Testis (tissue), 3 donors: ENCODE data around the gene PHYHIPL. TPM values are rescaled to one million over a fixed set of nuclear protein-coding genes. Genes with fewer than 3 reads are reported as not detected.

Experiments
- DNase-seq: peaks from one replicate; pipeline ENCODE4 v3.0.0-alpha.2; 2019
- H3K27ac ChIP-seq, 2 donors: fragments of 200-600 bp; sonication (generic); one replicate each; pipeline ENCODE4 v1.5.1; 2019
- H3K27me3 ChIP-seq: fragments of 200-600 bp; sonication (generic); one replicate; pipeline ENCODE4 v1.5.1; 2019
- H3K36me3 ChIP-seq: fragments of 200-600 bp; sonication (generic); one replicate; pipeline ENCODE4 v1.5.1; 2017; ENCODE audit warnings: low read depth; ENCODE audit errors: missing control alignments
- H3K4me1 ChIP-seq: fragments of 200-600 bp; sonication (generic); one replicate; pipeline ENCODE4 v1.5.1; 2019
- H3K4me3 ChIP-seq, 2 donors: fragments of 200-600 bp; sonication (generic); one replicate each; pipeline ENCODE4 v1.5.1; 2017 to 2019
- H3K9me3 ChIP-seq: fragments of 200-600 bp; sonication (generic); one replicate; pipeline ENCODE4 v1.5.1; 2017
- CTCF ChIP-seq, 3 experiments: fragments of 450-650 bp in 2 of 3; fragments of 200-600 bp in 1 of 3; sonication (generic) in 1 of 3; IDR thresholded peaks; one replicate each; pipeline ENCODE4 v1.5.1; 2016 to 2019; ENCODE audit warnings: antibody characterized with exemption in 3 of 3, mild to moderate bottlenecking in 2 of 3, moderate library complexity in 1 of 3
- POLR2A ChIP-seq: fragments of 450-650 bp; IDR thresholded peaks from one replicate; pipeline ENCODE4 v1.6.1; 2017; ENCODE audit warnings: antibody characterized with exemption, mild to moderate bottlenecking, moderate library complexity
- WGBS, 2 donors: methylation state at CpG; one replicate each; pipeline ENCODE4 v1.1.5; 2018; 5-methylcytosine and 5-hydroxymethylcytosine counted together
- intact Hi-C: fragments of 100-400 bp; cut with DNase I; formaldehyde crosslinking; loops from one replicate; pipeline ENCODE4 v1.15.1; 2023; ENCODE audit warnings: low total_unique reads
- polyA plus RNA-seq: library from polyadenylated mRNA; stranded (reverse); fragments of 350-450 nt; fragmentation: Illumina TruSeq; extraction: RNeasy Lipid Tissue Mini Kit (QIAGEN cat#74804); gene quantifications from one replicate; pipeline ENCODE4 v1.2.3, GENCODE V29; 2014; ENCODE audit warnings: low read depth, low replicate concordance; ENCODE audit not compliant: insufficient read depth
- total RNA-seq, 2 donors: library from RNA; depleted of rRNA; stranded (reverse); fragments of >200 nt; gene quantifications; one replicate each; pipeline ENCODE4 v1.2.3, GENCODE V29; 2016

Gene PHYHIPL
- total and polyA plus RNA-seq, 3 donors from 2014 or later, result 16.9 to 78.0 (median 24.3) TPM

- DNase-seq, result no peak
- TF ChIP-seq POLR2A (no peak), CTCF (IDR thresholded peaks at IDR 0.05) (no peak)
- no peaks in the 10 kb centered on the region for H3K9me3 ChIP-seq
Measured at GRCh38 chr10:59143544-59143943, 32.9 kb upstream of the PHYHIPL start.

GRCh38 chr10:59148701-59149100 lies 27.7 kb upstream of the PHYHIPL start:
- Histone ChIP-seq H3K4me1 (no peaks in the 10 kb centered on the region), H3K4me3 (no peak overlapping the region), H3K9me3 (no peaks in the 10 kb centered on the region), H3K27me3 (no peaks in the 10 kb centered on the region), H3K36me3 (no peaks in the 10 kb centered on the region), H3K27ac (no peak overlapping the region)
- TF ChIP-seq CTCF (IDR thresholded peaks at IDR 0.05) (no peak), POLR2A (no peak)
- 48 to 69% methylated on average over 2 of the region's 2 CpGs for WGBS, 2 donors
- no peak for DNase-seq
- intact Hi-C loops, result no loop called here

More at GRCh38 chr10:59143544-59143943, 32.9 kb upstream of the PHYHIPL start:
- H3K27ac ChIP-seq, result no peak overlapping the region
- intact Hi-C loops, result no loop called here
- H3K36me3 ChIP-seq, result no peaks in the 10 kb centered on the region
- H3K4me1 ChIP-seq, result no peaks in the 10 kb centered on the region
- H3K4me3 ChIP-seq, result no peak overlapping the region
- 61 to 66% methylated on average over 1 of the region's 1 CpG for WGBS, 2 donors
- H3K27me3 ChIP-seq, result no peaks in the 10 kb centered on the region

GRCh38 chr10:59155556-59155955 lies 20.9 kb upstream of the PHYHIPL start:
- Histone ChIP-seq H3K4me3 (no peak overlapping the region), H3K4me1 (no peaks in the 10 kb centered on the region), H3K27me3 (no peaks in the 10 kb centered on the region), H3K9me3 (no peaks in the 10 kb centered on the region), H3K36me3 (no peaks in the 10 kb centered on the region), H3K27ac (no peak overlapping the region)
- intact Hi-C loops, result no loop called here
- no peak for DNase-seq
- 98 to 100% methylated on average over 2 of the region's 2 CpGs for WGBS, 2 donors
- TF ChIP-seq POLR2A (no peak), CTCF (IDR thresholded peaks at IDR 0.05) (no peak)

GRCh38 chr10:59167512-59167911 lies 8.9 kb upstream of the PHYHIPL start:
- H3K27ac ChIP-seq, result no peak overlapping the region
- TF ChIP-seq POLR2A (no peak), CTCF (IDR thresholded peaks at IDR 0.05) (no peak)
- WGBS, 2 donors, result 95% methylated on average over 2 of the region's 2 CpGs
- no peak for DNase-seq
- no peaks in the 10 kb centered on the region for H3K36me3 ChIP-seq
- intact Hi-C loops, result no loop called here
- H3K9me3 ChIP-seq, result no peaks in the 10 kb centered on the region
- H3K4me1 ChIP-seq, result no peaks in the 10 kb centered on the region
- H3K27me3 ChIP-seq, result no peaks in the 10 kb centered on the region
- H3K4me3 ChIP-seq, result no peak overlapping the region

GRCh38 chr10:59172567-59172966 lies 3.9 kb upstream of the PHYHIPL start:
- intact Hi-C loops, result no loop called here
- WGBS, 2 donors, result 88 to 90% methylated on average over 5 of the region's 5 CpGs
- TF ChIP-seq CTCF (IDR thresholded peaks at IDR 0.05), result no peak
- no peak for TF ChIP-seq POLR2A
- Histone ChIP-seq H3K9me3 (no peaks in the 10 kb centered on the region), H3K4me3 (no peak overlapping the region), H3K27ac (no peak overlapping the region), H3K4me1 (peaks cover 7% of the 10 kb centered on the region), H3K36me3 (no peaks in the 10 kb centered on the region), H3K27me3 (no peaks in the 10 kb centered on the region)
- no peak for DNase-seq
